Keratinocyte (primary cell): ENCODE results near the gene RTN1. TPM values are rescaled to one million over a fixed set of nuclear protein-coding genes. Genes with fewer than 3 reads are reported as not detected.

ENCODE experiments used
- DNase-seq: peaks from one replicate; pipeline ENCODE4 v3.0.0-alpha.2; 2011; ENCODE audit warnings: low read depth, missing footprints, low spot score
- FAIRE-seq: peaks from 2 replicates; lab custom pipeline; 2011; peaks lifted over from hg19 to GRCh38; lab: Jason Lieb, UNC
- H2AFZ ChIP-seq: 2 replicates; pipeline ENCODE4 v1.6.0; 2012; ENCODE audit warnings: low read length, control low read depth, inconsistent platforms; ENCODE audit not compliant: control insufficient read depth
- H3K27ac ChIP-seq: 2 replicates; pipeline ENCODE4 v1.5.1; 2011; ENCODE audit warnings: low read length; ENCODE audit not compliant: control insufficient read depth, insufficient read depth
- H3K27me3 ChIP-seq: 3 replicates; pipeline ENCODE4 v1.6.0; 2011; ENCODE audit warnings: low read length; ENCODE audit not compliant: control insufficient read depth, insufficient read depth; ENCODE audit errors: extremely low read depth
- H3K36me3 ChIP-seq, 2 experiments: 2 replicates in 1 of 2; 3 replicates in 1 of 2; pipeline ENCODE4 v1.5.1; 2011; ENCODE audit warnings: low read length in 2 of 2, mild to moderate bottlenecking in 1 of 2; ENCODE audit not compliant: control insufficient read depth in 2 of 2, insufficient read depth in 2 of 2; ENCODE audit errors: extremely low read depth in 1 of 2
- H3K4me1 ChIP-seq: 3 replicates; pipeline ENCODE4 v1.5.1; 2011; ENCODE audit warnings: low read length; ENCODE audit not compliant: control insufficient read depth, insufficient read depth; ENCODE audit errors: extremely low read depth
- H3K4me2 ChIP-seq: 3 replicates; pipeline ENCODE4 v1.6.0; 2011; ENCODE audit warnings: low read depth, low read length; ENCODE audit not compliant: control insufficient read depth, insufficient read depth; ENCODE audit errors: extremely low read depth
- H3K4me3 ChIP-seq, 3 experiments: fragments of 200-600 bp in 1 of 3; sonication (generic) in 1 of 3; 2 replicates in 2 of 3; 3 replicates in 1 of 3; pipeline ENCODE4 v1.5.1; 2011 to 2016; ENCODE audit warnings: low read length in 3 of 3, mild to moderate bottlenecking in 3 of 3, control low read depth in 2 of 3, inconsistent platforms in 1 of 3, low read depth in 1 of 3, mixed read lengths in 1 of 3, mixed run types in 1 of 3, moderate library complexity in 1 of 3; ENCODE audit not compliant: control insufficient read depth in 2 of 3, insufficient read depth in 2 of 3; ENCODE audit errors: extremely low read depth in 1 of 3
- H3K79me2 ChIP-seq: 2 replicates; pipeline ENCODE4 v1.6.0; 2012; ENCODE audit warnings: low read length; ENCODE audit not compliant: control insufficient read depth, insufficient read depth
- H3K9ac ChIP-seq: 3 replicates; pipeline ENCODE4 v1.6.0; 2011; ENCODE audit warnings: low read length; ENCODE audit not compliant: control insufficient read depth, insufficient read depth; ENCODE audit errors: extremely low read depth
- H3K9me1 ChIP-seq: 3 replicates; pipeline ENCODE4 v1.6.0; 2011; ENCODE audit warnings: low read length; ENCODE audit not compliant: control insufficient read depth, insufficient read depth; ENCODE audit errors: extremely low read depth
- H3K9me3 ChIP-seq: 2 replicates; pipeline ENCODE4 v1.5.1; 2012; ENCODE audit warnings: low read depth, low read length; ENCODE audit not compliant: control insufficient read depth
- H4K20me1 ChIP-seq: 3 replicates; pipeline ENCODE4 v1.6.0; 2011; ENCODE audit warnings: low read length; ENCODE audit not compliant: control insufficient read depth, insufficient read depth; ENCODE audit errors: extremely low read depth
- CTCF ChIP-seq, 3 experiments: IDR thresholded peaks in 1 of 3; conservative IDR thresholded peaks in 1 of 3; optimal IDR thresholded peaks in 1 of 3; 2 replicates in 2 of 3; 3 replicates in 1 of 3; pipeline versions ENCODE3 to v1.5.1; 2011; ENCODE audit warnings: low read length in 3 of 3, mild to moderate bottlenecking in 3 of 3, moderate library complexity in 2 of 3, control low read depth in 1 of 3, inconsistent platforms in 1 of 3; ENCODE audit not compliant: insufficient read depth in 2 of 3; ENCODE audit errors: extremely low read depth in 1 of 3
- EZH2 ChIP-seq: IDR thresholded peaks from one replicate; pipeline ENCODE4 v1.6.1; 2012; ENCODE audit warnings: inconsistent platforms, mild to moderate bottlenecking, low read length, moderate library complexity
- dilution Hi-C: fragments of 300-500 bp; cut with MboI; formaldehyde crosslinking; loops from one replicate; pipeline ENCODE4 v1.7.0; 2020; ENCODE audit warnings: low sequenced_read_pairs; ENCODE audit not compliant: extremely low pct_ligation_motif_present
- polyA plus RNA-seq, 5 experiments: library from polyadenylated mRNA; depleted of rRNA in 3 of 5; stranded (reverse) in 3 of 5; stranded (forward) in 1 of 5; unstranded in 1 of 5; fragments of >200 nt; gene quantifications; 1 replicate in 1 of 5; 2 replicates in 3 of 5; 3 replicates in 1 of 5; pipeline versions ENCODE4 v1.2.1 to v1.2.3, GENCODE V29; 2011 to 2012; ENCODE audit warnings: missing spikeins in 2 of 5, low read depth in 1 of 5, low replicate concordance in 1 of 5

Gene RTN1
- polyA plus RNA-seq, 1 donor (not counting 4 experiments of a cell fraction or from before 2014, with no cell fraction given) = 0.05 TPM

- H3K9me3 ChIP-seq = no peaks in the 10 kb centered on the region
- H3K4me1 ChIP-seq = no peaks in the 10 kb centered on the region
- H3K4me3 ChIP-seq = no peak overlapping the region
- TF ChIP-seq EZH2 = no peak
- no peak for TF ChIP-seq CTCF (optimal IDR thresholded peaks at IDR 0.05 in 1 of 3, IDR thresholded peaks at IDR 0.05 in 1 of 3, conservative IDR thresholded peaks at IDR 0.05 in 1 of 3; ENCODE audit: extremely low read depth in 1 of 3, insufficient read depth in 2 of 3, low read length in 3 of 3)
- H2AFZ ChIP-seq = no peak overlapping the region
- H3K36me3 ChIP-seq = no peaks in the 10 kb centered on the region
- no peaks in the 10 kb centered on the region for H4K20me1 ChIP-seq
- H3K4me2 ChIP-seq = no peak overlapping the region
- H3K27me3 ChIP-seq = no peaks in the 10 kb centered on the region
- no peak overlapping the region for H3K9ac ChIP-seq
- FAIRE-seq (no peak), DNase-seq (no peak)
- no peaks in the 10 kb centered on the region for H3K79me2 ChIP-seq
- dilution Hi-C loops = no loop called here
- no peak overlapping the region for H3K27ac ChIP-seq
- no peaks in the 10 kb centered on the region for H3K9me1 ChIP-seq
These were observed 47.4 kb downstream of the RTN1 start for GRCh38 chr14:59823179-59823578.

DNA sequence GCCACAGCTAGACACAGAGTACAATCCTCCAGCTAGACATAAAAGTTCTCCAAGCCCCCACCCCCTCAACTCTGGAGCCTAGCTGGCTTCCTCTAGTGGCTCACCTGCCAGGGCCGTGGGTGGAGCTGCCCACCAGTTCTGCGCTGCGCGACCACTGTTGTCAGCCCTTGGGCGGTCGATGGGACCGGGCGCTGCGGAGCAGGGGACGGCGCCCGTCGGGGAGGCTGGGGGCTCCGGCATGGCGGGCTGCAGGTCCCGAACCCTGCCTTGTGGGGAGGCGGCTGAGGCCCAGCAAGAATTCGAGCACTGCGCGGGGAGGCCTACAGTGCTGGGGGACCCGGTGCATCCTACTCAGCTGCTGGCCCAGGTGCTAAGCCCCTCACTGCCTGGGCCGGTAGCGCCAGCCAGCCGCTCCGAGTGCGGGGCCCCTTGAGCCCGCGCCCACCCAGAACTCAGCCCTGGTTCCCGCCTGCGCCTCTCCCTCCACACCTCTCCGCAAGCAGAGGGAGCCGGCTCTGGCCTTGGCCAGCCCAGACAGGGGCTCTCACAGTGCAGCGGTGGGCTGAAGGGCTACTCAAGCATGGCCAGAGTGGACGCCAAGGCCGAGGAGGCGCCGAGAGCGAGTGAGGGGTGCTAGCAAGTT is 51.0 kb downstream of the RTN1 start:
- H3K27ac ChIP-seq = no peak overlapping the region
- H2AFZ ChIP-seq = no peak overlapping the region
- no peak overlapping the region for H3K4me3 ChIP-seq
- FAIRE-seq (no peak), DNase-seq (no peak)
- no peaks in the 10 kb centered on the region for H3K9me3 ChIP-seq
- H3K9ac ChIP-seq = no peak overlapping the region
- no peaks in the 10 kb centered on the region for H4K20me1 ChIP-seq
- no peaks in the 10 kb centered on the region for H3K36me3 ChIP-seq
- H3K79me2 ChIP-seq = no peaks in the 10 kb centered on the region
- no peaks in the 10 kb centered on the region for H3K27me3 ChIP-seq
- no peak overlapping the region for H3K4me2 ChIP-seq
- dilution Hi-C loops = no loop called here
- H3K9me1 ChIP-seq = no peaks in the 10 kb centered on the region
- TF ChIP-seq CTCF (optimal IDR thresholded peaks at IDR 0.05 in 1 of 3, IDR thresholded peaks at IDR 0.05 in 1 of 3, conservative IDR thresholded peaks at IDR 0.05 in 1 of 3; ENCODE audit: extremely low read depth in 1 of 3, insufficient read depth in 2 of 3, low read length in 3 of 3) (no peak), EZH2 (no peak)
- no peaks in the 10 kb centered on the region for H3K4me1 ChIP-seq
